Ectodermal cell (in vitro differentiated cells): ENCODE measurements around the gene KLLN.

Experiments
- H3K27ac ChIP-seq: 2 replicates; pipeline ENCODE4 v1.7.0; 2013; ENCODE audit warnings: mild to moderate bottlenecking, low read depth, low read length; ENCODE audit not compliant: insufficient read depth, poor library complexity, severe bottlenecking
- H3K27me3 ChIP-seq: 2 replicates; pipeline ENCODE4 v1.7.0; 2013; ENCODE audit warnings: mild to moderate bottlenecking, low read length; ENCODE audit not compliant: insufficient read depth, control insufficient read depth, poor library complexity, severe bottlenecking
- H3K36me3 ChIP-seq: one replicate; pipeline ENCODE4 v1.7.0; 2013; ENCODE audit warnings: low read length; ENCODE audit not compliant: control insufficient read depth, insufficient read depth
- H3K4me1 ChIP-seq: one replicate; pipeline ENCODE4 v1.7.0; 2013; ENCODE audit warnings: low read length; ENCODE audit not compliant: control insufficient read depth, insufficient read depth
- H3K4me3 ChIP-seq: 2 replicates; pipeline ENCODE4 v1.7.0; 2013; ENCODE audit warnings: low read depth, low read length, control low read depth; ENCODE audit not compliant: insufficient read depth
- H3K9me3 ChIP-seq: 2 replicates; pipeline ENCODE4 v1.7.0; 2013; ENCODE audit warnings: mild to moderate bottlenecking, low read length, moderate library complexity; ENCODE audit not compliant: control insufficient read depth
- WGBS, 2 experiments: methylation state at CpG; one replicate each; pipeline ENCODE4 v1.1.7; 2013; ENCODE audit warnings: missing lambda C conversion rate in 2 of 2; 5-methylcytosine and 5-hydroxymethylcytosine counted together

Gene KLLN

DNA sequence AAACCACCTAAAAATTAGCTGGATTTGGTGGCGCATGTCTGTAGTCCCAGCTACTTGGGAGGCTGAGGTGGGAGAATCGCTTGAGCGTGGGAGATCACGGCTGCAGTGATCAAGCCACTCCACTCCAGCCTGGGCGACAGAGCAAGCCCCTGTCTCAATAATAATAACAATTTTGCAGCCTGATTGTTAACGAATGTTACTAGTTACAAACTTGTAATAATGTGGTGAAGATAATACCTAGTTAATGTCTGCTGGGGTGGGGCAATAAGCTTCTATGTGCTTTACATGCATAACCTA lies 44.1 kb downstream of the KLLN start:
- Histone ChIP-seq H3K4me3 (no peak overlapping the region), H3K4me1 (no peaks in the 10 kb centered on the region)
- 93 to 96% methylated on average over 5 of the region's 6 CpGs for WGBS, 2 experiments

DNA sequence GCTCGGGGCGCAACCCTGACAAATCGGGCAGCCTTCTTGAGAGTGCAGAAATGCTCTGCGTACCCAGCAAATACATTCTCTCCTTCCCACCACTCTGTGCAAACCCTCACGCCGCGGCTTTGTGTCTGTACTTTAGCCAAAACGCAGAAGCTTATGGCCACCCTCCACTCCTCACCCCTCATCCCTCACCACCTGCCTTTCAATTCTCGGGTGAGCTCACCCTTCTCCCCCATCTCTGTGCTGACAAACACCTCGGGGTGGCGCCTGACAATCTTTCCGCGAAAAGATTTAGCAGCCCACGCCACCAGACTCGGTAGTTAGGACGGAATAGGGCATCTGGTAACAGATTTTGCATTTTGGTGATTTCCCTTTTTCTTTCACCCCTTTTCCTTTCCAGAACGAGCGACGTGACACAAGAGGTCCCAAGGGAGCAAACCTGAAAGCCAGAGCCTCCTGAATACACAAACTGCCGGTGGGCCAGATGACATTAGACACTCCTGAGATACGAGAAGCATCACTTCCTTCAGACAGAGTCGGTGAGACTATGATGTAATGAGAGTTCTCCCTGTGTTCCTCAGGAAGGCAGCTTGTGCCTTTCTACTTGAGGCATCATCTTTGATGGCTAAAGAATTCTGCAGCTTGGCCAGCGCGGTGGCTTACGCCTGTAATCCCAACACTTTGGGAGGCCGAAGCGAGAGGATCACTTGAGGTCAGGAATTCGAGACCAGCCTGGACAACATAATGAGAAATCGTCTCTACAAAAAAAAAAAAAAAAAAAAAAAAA lies 44.6 kb downstream of the KLLN start:
- peak overlapping the region; percentile 84 for H3K4me3 ChIP-seq
- no peaks in the 10 kb centered on the region for H3K4me1 ChIP-seq
- H3K27me3 ChIP-seq: peaks cover 6% of the 10 kb centered on the region
- no peaks in the 10 kb centered on the region for H3K36me3 ChIP-seq
- H3K27ac ChIP-seq: no peak overlapping the region
- H3K9me3 ChIP-seq: no peaks in the 10 kb centered on the region
- WGBS, 2 experiments: 22 to 24% methylated on average over 29 of the region's 29 CpGs

More for the DNA sequence above, 44.1 kb downstream of the KLLN start:
- H3K9me3 ChIP-seq: no peaks in the 10 kb centered on the region
- H3K27me3 ChIP-seq: peaks cover 6% of the 10 kb centered on the region
- no peaks in the 10 kb centered on the region for H3K36me3 ChIP-seq
- no peak overlapping the region for H3K27ac ChIP-seq

DNA sequence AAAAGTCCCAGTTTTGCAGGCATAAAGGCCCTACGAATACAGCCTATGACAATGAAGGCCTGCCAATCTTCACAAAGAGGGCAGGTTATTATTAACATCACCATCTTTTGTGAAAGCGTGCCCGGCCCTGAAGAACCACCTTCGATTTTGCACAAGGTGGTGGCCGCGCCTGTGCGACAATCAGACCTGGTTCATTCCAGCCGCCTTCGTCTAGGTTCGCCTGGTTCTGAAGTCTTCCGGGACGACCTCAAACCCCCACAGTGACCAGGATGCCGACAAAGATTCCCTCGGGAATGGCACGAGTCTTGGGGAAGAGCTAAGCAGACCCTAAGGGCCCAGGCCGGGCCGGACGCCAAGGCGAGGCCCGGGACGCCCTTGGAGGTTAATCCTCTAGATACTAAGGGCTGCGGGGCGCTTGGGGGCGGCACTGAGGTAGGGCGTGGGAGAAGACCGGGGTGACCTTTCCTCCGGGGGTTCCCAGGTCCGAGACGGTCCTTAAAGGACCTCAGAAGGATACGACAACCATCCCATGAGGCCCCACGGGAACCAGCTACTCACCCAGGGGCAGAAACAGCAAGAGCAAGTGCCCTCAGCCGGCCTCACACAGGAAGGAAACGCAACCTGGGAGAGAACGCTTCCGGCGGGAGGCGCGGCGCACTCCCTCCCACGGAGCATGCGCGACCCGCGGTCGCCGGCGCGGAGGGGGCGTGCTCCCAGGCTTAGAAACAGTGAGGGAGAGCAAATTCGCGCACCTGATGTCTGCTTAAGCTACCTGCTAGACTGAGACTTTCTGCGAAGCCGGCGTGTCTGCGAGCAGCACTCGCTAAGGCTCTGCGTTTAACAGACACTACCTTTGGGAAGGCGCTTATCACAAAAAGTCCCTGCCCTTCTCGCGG lies 45.5 kb downstream of the KLLN start, which contains the start of gene ATAD1:
Gene ATAD1, minus strand, starts transcription at position 618 of the 896 bp plus-strand sequence. CDS start 3,627 bp downstream, outside the sequence.
- Histone ChIP-seq H3K9me3 (no peaks in the 10 kb centered on the region), H3K27me3 (peaks cover 6% of the 10 kb centered on the region), H3K4me1 (no peaks in the 10 kb centered on the region), H3K4me3 (peak within 1 kb of the TSS; percentile 84), H3K36me3 (no peaks in the 10 kb centered on the region), H3K27ac (peak within 1 kb of the TSS; percentile 73)
- WGBS, 2 experiments: 0% methylated on average over 60 of the region's 60 CpGs

DNA sequence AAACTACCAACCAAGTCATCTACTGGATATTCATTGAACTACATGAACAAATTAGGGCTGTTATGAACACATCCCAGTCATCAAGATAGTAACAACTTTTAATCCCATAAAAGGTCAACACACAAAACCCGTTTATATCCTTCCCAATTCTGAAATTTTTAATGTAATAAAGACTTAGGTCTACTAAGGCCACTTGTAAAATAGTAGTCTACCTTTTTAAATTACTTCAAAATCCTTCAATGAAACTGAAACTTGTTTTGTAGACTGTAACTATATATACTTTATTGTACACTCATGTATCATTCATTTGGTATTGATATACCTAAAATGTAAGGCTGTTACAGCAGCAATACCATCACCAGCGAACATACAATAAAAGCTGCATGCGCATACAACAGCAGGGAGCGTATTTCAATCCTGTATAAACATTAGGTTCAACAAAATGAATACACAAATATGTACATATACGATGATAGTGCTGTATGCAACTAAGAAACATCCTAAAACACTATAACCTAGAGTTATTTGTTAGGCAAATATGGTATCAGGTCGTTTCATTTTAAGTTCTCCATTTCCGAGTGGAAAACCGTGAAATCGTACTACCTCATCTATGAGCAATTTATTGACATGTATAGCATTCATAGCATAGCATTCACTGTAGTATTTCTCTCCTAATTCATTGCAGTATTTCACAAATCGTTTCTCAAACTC lies 46.3 kb downstream of the KLLN start:
- peak overlapping the region; percentile 73 for H3K27ac ChIP-seq
- peaks cover 6% of the 10 kb centered on the region for H3K27me3 ChIP-seq
- peak overlapping the region; percentile 84 for H3K4me3 ChIP-seq
- no peaks in the 10 kb centered on the region for H3K4me1 ChIP-seq
- H3K9me3 ChIP-seq: no peaks in the 10 kb centered on the region
- 9 to 14% methylated on average over 4 to 9 of the region's 10 CpGs for WGBS, 2 experiments
- no peaks in the 10 kb centered on the region for H3K36me3 ChIP-seq

DNA sequence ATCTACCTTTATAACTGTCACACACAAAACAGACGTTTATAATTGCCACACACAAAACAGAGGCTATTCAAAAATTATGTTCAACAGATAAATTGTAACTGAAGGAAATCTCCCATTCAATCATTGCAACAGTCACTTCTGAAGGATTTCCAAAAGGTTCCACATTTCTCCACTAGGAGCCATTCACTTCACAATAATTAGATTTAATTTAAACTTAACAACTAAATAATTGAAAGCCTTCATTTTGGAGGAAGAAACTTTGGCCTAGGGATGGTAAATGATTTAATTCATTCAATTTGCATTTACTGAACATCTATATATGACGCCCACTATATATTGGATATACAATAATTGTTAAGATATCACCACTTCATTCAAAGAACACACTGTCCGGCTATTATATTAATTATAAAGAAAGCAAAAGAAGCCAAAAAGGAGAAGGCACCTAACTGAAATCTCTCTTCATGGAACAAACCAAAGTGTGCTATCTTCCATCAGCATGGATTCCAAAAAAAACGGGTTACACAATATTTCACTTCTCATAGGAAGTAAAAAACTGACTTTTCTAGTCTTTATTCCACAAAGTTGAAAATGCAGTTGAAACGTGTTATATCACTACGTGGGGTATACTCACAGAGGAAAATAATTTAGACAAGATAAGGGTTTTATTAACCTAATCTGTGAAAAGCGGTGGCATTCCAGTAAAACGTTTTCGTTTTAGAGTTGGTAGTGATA lies 47.0 kb downstream of the KLLN start:
- H3K36me3 ChIP-seq: no peaks in the 10 kb centered on the region
- H3K27ac ChIP-seq: no peak overlapping the region

More for the DNA sequence above, 47.0 kb downstream of the KLLN start:
- H3K9me3 ChIP-seq: no peaks in the 10 kb centered on the region
- peaks cover 6% of the 10 kb centered on the region for H3K27me3 ChIP-seq
- no peaks in the 10 kb centered on the region for H3K4me1 ChIP-seq
- H3K4me3 ChIP-seq: peak overlapping the region; percentile 84
- WGBS, 2 experiments: 73 to 84% methylated on average over 6 to 9 of the region's 9 CpGs
